Bronchial epithelial cell (primary cell): ENCODE results near the gene SENP1. TPM values are rescaled to one million over a fixed set of nuclear protein-coding genes. Genes with fewer than 3 reads are reported as not detected.

Experiments used
- DNase-seq: peaks from one replicate; pipeline ENCODE4 v3.0.0-alpha.2; 2010; ENCODE audit warnings: low read depth
- FAIRE-seq: peaks from 2 replicates; lab custom pipeline; 2011; peaks lifted over from hg19 to GRCh38; lab: Jason Lieb, UNC
- H3K27me3 ChIP-seq: 2 replicates; pipeline ENCODE4 v1.5.1; 2011; ENCODE audit warnings: low read length; ENCODE audit not compliant: control insufficient read depth, insufficient read depth
- H3K36me3 ChIP-seq: 2 replicates; pipeline ENCODE4 v1.5.1; 2011; ENCODE audit warnings: low read length; ENCODE audit not compliant: control insufficient read depth, insufficient read depth
- H3K4me3 ChIP-seq: 2 replicates; pipeline ENCODE4 v1.5.1; 2011; ENCODE audit warnings: mild to moderate bottlenecking, low read depth, low read length, control low read depth
- total RNA-seq: library from RNA; depleted of rRNA; stranded (reverse); fragments of >200 nt; gene quantifications from 2 replicates; pipeline ENCODE4 v1.2.1, GENCODE V29; 2014
- TF ChIP-seq, protein P1 (sequence below): IDR thresholded peaks from 2 replicates; pipeline ENCODE4 v1.5.1; 2011; ENCODE audit warnings: mild to moderate bottlenecking, moderate library complexity, low read length, control low read depth, inconsistent platforms; ENCODE audit not compliant: insufficient read depth, severe bottlenecking

SENP1 gene
- total RNA-seq, 1 donor from 2014 or later = 10.8 TPM

DNA sequence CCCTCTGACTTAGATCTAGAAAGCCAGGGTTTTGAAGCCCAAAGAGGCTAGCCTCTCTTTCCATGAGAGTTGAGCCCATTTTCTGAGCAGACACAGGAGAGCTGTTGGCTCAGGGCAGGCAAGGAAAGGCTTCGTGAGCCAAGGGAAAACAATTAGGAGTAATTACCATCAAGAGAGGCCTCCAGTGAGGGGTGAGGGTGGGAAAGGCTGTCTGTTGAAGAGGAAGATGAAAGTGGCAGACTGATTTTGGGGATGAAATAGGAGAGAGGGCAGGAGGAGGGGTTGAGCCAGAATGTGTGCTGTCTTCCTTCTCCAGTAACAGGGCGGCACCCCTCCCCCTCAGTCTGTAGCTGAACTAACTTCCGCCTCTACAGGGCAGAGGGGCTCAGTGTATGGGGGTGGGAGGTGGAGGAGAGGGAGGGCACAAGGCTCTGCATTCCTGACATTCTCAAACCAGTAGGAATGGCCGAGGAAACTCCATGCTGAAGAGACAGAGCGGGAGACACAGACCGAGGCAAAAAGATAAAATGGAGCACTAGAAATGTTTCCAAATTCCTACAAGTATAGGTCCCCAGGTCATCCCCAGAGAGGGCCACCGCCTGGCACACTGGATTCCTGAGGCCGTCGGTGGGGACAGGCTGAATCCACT is 68.5 kb downstream of the SENP1 start:
- H3K36me3 ChIP-seq = no peaks in the 10 kb centered on the region
- peaks cover 3% of the 10 kb centered on the region for H3K27me3 ChIP-seq
- TF ChIP-seq, protein P1, sequence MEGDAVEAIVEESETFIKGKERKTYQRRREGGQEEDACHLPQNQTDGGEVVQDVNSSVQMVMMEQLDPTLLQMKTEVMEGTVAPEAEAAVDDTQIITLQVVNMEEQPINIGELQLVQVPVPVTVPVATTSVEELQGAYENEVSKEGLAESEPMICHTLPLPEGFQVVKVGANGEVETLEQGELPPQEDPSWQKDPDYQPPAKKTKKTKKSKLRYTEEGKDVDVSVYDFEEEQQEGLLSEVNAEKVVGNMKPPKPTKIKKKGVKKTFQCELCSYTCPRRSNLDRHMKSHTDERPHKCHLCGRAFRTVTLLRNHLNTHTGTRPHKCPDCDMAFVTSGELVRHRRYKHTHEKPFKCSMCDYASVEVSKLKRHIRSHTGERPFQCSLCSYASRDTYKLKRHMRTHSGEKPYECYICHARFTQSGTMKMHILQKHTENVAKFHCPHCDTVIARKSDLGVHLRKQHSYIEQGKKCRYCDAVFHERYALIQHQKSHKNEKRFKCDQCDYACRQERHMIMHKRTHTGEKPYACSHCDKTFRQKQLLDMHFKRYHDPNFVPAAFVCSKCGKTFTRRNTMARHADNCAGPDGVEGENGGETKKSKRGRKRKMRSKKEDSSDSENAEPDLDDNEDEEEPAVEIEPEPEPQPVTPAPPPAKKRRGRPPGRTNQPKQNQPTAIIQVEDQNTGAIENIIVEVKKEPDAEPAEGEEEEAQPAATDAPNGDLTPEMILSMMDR = no peak
- no peak for FAIRE-seq
- no peak overlapping the region for H3K4me3 ChIP-seq
- no peak for DNase-seq

DNA sequence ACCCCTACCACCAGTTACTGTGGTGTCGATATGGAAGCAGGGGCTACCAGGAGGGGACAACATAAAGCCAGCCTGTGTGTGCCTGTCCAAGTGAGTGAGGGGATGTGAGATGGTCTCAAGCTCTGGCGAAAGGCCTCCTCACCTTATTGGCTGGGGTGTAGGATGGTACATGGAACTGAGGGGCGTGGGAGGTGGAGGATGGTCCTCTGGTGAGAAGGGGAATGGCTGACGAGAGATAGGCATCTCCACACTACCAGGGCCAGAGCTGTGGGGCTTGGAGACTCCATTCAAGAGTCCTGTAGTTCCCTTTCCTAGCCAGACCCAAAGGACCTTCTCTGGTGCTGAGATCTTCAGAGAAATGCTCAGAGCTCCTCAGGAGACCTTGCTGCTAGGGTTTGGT is 69.1 kb downstream of the SENP1 start:
- Histone ChIP-seq H3K27me3 (peaks cover 3% of the 10 kb centered on the region), H3K4me3 (no peak overlapping the region), H3K36me3 (no peaks in the 10 kb centered on the region)
- TF ChIP-seq, protein P1 = no peak
- no peak for DNase-seq
- no peak for FAIRE-seq

DNA sequence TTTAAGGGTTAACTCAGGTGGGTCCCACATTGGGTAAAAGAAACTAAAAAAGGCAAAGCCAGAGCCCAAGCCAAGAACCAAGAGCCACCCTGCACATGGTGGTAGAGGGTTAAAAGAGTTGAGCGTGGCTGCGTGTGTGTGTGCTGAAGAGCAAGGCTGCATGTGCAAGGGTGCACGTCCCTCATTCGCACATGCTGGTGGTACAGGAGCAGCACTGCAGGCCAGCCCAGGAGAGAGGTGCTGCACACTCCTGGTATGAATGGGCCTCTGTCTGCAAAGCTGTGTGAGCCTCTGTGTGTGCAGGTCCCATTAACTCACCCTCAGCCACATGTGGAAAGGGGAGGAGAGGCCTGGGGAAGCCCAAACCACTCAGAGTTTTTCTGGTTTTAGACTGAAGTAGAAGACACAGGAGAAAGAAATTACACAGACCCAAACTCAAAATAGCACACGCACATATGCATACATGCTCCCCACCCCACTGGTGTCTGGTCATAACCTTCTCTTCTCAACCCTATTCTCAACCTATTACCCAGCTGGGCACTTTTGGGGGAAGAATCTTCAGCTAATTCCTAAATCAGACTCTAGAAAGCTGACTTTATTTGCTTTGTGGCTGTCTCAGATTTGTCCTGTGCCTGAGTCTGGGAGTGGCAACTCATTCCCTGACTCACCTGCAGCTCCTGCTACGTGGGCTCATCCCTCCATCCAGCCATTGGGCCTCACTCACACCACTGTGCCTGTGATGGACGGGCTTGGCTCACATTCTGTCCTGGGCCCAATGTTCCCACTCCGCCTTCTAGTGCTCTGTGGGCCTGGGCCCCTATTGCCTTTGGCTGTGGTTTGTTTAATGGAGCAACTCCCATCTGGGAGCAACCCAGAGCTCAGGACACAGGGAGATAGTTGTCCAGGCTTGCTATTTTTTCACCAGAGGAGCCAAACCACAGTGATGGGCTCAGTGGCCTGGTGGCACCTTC is 70.8 kb downstream of the SENP1 start:
- no peak overlapping the region for H3K4me3 ChIP-seq
- FAIRE-seq (peak; percentile 90), DNase-seq (peak; percentile 27)
- no peaks in the 10 kb centered on the region for H3K36me3 ChIP-seq
- H3K27me3 ChIP-seq = peaks cover 3% of the 10 kb centered on the region
- TF ChIP-seq, protein P1 = no peak

DNA sequence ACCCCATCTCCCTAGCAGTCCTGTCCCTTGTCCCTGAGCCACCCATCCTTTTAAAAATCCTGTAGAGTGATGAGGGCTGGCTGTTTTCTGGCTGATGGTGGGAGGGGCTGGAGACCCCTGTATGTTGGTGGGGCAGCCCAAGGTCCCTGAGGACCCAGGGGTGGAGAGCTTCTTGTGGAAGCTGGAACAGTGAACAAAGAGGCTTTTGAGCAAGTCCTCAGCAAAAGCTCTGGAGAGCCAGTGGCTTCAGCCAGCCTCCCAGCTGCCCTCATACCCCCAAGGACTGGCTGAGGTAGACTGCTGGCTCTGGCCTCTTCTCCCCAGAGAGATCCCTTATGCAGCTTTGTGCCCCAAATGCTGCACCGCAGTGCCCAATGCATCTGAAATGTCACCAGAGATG is 72.4 kb downstream of the SENP1 start:
- Histone ChIP-seq H3K36me3 (no peaks in the 10 kb centered on the region), H3K4me3 (no peak overlapping the region), H3K27me3 (peaks cover 3% of the 10 kb centered on the region)
- DNase-seq (no peak), FAIRE-seq (no peak)
- TF ChIP-seq, protein P1 = no peak

DNA sequence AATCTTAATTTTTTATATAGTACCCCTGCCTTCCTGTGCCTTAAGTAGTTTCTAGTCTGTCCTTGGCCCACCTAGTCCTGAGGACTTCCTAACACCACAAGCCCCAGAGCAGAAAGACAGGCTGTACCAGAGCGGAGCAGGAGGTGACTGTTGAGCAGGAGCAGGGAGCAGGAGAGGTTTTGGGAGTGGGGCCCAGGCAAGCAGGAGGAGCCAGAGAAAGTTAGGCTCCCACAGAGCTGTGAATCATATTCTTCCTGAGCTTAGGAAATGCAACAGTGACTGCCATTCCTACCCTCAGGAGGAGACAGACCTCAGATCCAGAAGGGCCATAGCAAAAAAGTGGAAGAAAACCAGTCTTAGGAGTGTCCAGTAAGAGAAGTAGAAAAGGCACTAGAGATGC is 73.3 kb downstream of the SENP1 start:
- TF ChIP-seq, protein P1 = no peak
- FAIRE-seq (no peak), DNase-seq (no peak)
- H3K27me3 ChIP-seq = peaks cover 3% of the 10 kb centered on the region
- no peak overlapping the region for H3K4me3 ChIP-seq
- H3K36me3 ChIP-seq = no peaks in the 10 kb centered on the region
